Right lobe of liver (tissue), 6 donors: ENCODE results near the gene ZNF579. TPM values are rescaled to one million over a fixed set of nuclear protein-coding genes. Genes with fewer than 3 reads are reported as not detected.

ENCODE experiments used
- ATAC-seq, 4 donors: fragments of 200-7000 bp; cut with Tn5 transposase; one replicate each; pipeline ENCODE4 v1.9.1; 2020; ENCODE audit warnings: mild to moderate bottlenecking in 4 of 4, moderate library complexity in 4 of 4
- DNase-seq, 3 donors: peaks; one replicate each; pipeline ENCODE4 v3.0.0-alpha.2; 2020
- H3K27ac ChIP-seq, 3 donors: fragments of 200-600 bp; one replicate each; pipeline ENCODE4 v1.8.0; 2022
- H3K27me3 ChIP-seq, 2 donors: fragments of 200-600 bp; one replicate each; pipeline ENCODE4 v1.8.0; 2022
- H3K36me3 ChIP-seq, 4 donors: fragments of 200-600 bp; sonication (generic) in 1 of 4; one replicate each; pipeline versions ENCODE4 v1.5.1 to v1.8.0; 2017 to 2022; ENCODE audit warnings: control low read depth in 1 of 4
- H3K4me1 ChIP-seq, 4 donors: fragments of 200-600 bp; sonication (generic) in 1 of 4; one replicate each; pipeline versions ENCODE4 v1.5.1 to v1.8.0; 2017 to 2022; ENCODE audit warnings: control low read depth in 1 of 4
- H3K4me3 ChIP-seq, 3 donors: fragments of 200-600 bp; one replicate each; pipeline ENCODE4 v1.8.0; 2022
- H3K9me3 ChIP-seq, 4 donors: fragments of 200-600 bp; sonication (generic) in 1 of 4; one replicate each; pipeline versions ENCODE4 v1.5.1 to v1.8.0; 2017 to 2022; ENCODE audit warnings: control low read depth in 1 of 4
- CTCF ChIP-seq, 4 donors: fragments of 200-600 bp in 3 of 4; fragments of 450-650 bp in 1 of 4; IDR thresholded peaks; one replicate each; pipeline versions ENCODE4 v1.5.1 to v1.8.0; 2016 to 2022; ENCODE audit warnings: antibody characterized with exemption in 4 of 4, mild to moderate bottlenecking in 2 of 4
- POLR2A ChIP-seq: fragments of 450-650 bp; IDR thresholded peaks from one replicate; pipeline ENCODE4 v1.6.1; 2017; ENCODE audit warnings: antibody characterized with exemption, mild to moderate bottlenecking
- WGBS: methylation state at CpG from one replicate; pipeline ENCODE4 v1.1.6; 2018; ENCODE audit warnings: low coverage, low lambda C conversion rate; ENCODE audit not compliant: insufficient coverage; ENCODE audit errors: missing lambda C conversion rate; 5-methylcytosine and 5-hydroxymethylcytosine counted together
- intact Hi-C, 2 donors: fragments of 100-400 bp; cut with DNase I; formaldehyde crosslinking; loops; one replicate each; pipeline versions ENCODE4 v1.11.2 to v1.14.1; 2022
- total RNA-seq, 6 experiments: library from RNA; depleted of rRNA in 2 of 6; stranded (reverse); fragments of >200 nt in 2 of 6; fragmentation: NEBNext Ultra II Directional in 3 of 6; extraction: Animal tissue kit (Norgen Biotek cat#: 25700) in 3 of 6; gene quantifications; one replicate each; pipeline versions ENCODE4 v1.1.0 to v1.2.4, GENCODE V29; 2016 to 2023
- donor health status: DM: no; HTN: yes; CAD: no.
- donor health status: DM: no; HTN: no; CAD: no.
- donor health status: DM: no; HTN: no; CAD: no.
- donor health status: DM: no; HTN: yes; CAD: no.
- donor health status: DM: no; HTN: yes; CAD: no.

Gene ZNF579
- total RNA-seq, 6 experiments from 2014 or later = 1.9 to 4.6 (median 3.6) TPM

GRCh38 chr19:55527197-55528029 lies 53.2 kb downstream of the ZNF579 start:
- H3K4me1 ChIP-seq = peaks cover 0 to 4% (median 0%) of the 10 kb centered on the region in 4 donors
- H3K27me3 ChIP-seq = no peaks in the 10 kb centered on the region
- ATAC-seq (no peak), DNase-seq (no peak)
- no peaks in the 10 kb centered on the region for H3K36me3 ChIP-seq
- H3K9me3 ChIP-seq = no peaks in the 10 kb centered on the region
- TF ChIP-seq CTCF (IDR thresholded peaks at IDR 0.05) = no peak
- no peak for TF ChIP-seq POLR2A
- intact Hi-C loops = no loop called here
- 76% methylated on average over 15 of the region's 22 CpGs for WGBS
- H3K4me3 ChIP-seq = no peak overlapping the region
- H3K27ac ChIP-seq = no peak overlapping the region

Other genes starting within 250 kb of the ZNF579 start
- 1 to 10 TPM; 2.3 to 5.3 (median 3.7) TPM for gene KMT5C, start 241.0 kb downstream of the ZNF579 start, total RNA-seq
- gene COX6B2, start 226.1 kb downstream of the ZNF579 start, total RNA-seq = not detected
- gene GARIN5B, start 217.6 kb downstream of the ZNF579 start, total RNA-seq = not detected
- gene IL11, start 210.4 kb downstream of the ZNF579 start, total RNA-seq = not detected
- not detected for gene TMEM190, start 204.0 kb downstream of the ZNF579 start, total RNA-seq
- 10 to 100 TPM; 10.8 to 19.7 (median 14.8) TPM for gene TMEM238, start 196.6 kb downstream of the ZNF579 start, total RNA-seq
- gene RPL28, start 194.9 kb downstream of the ZNF579 start, total RNA-seq = 100 to 1,000 TPM; 305 to 530 (median 455) TPM
- 10 to 100 TPM in 3 of 6 experiments, 1 to 10 TPM in 3; 4.3 to 16.4 (median 9.1) TPM for gene UBE2S, start 173.1 kb downstream of the ZNF579 start, total RNA-seq
- gene SHISA7, start 137.5 kb downstream of the ZNF579 start, total RNA-seq = under 1 TPM in 1 of 6 experiments, not detected in 5; 0.04 TPM
- 100 to 1,000 TPM in 3 of 6 experiments, 10 to 100 TPM in 3; 69.4 to 222 (median 100) TPM for gene ISOC2, start 119.2 kb downstream of the ZNF579 start, total RNA-seq
- gene C19orf85, start 116.1 kb downstream of the ZNF579 start, total RNA-seq = not detected
- 1 to 10 TPM; 3.4 to 9.2 (median 4.4) TPM for gene ZNF628, start 104.2 kb downstream of the ZNF579 start, total RNA-seq
- gene NAT14, start 95.7 kb downstream of the ZNF579 start, total RNA-seq = 1 to 10 TPM; 2.5 to 6.0 (median 3.9) TPM
- 1 to 10 TPM in 4 of 6 experiments, under 1 TPM in 2; 0.35 to 1.6 (median 1.2) TPM for gene SSC5D, start 92.4 kb downstream of the ZNF579 start, total RNA-seq
- not detected for gene SBK2, start 43.7 kb downstream of the ZNF579 start, total RNA-seq
- under 1 TPM in 2 of 6 experiments, not detected in 4; 0.33 to 0.56 TPM for gene SBK3, start 35.3 kb downstream of the ZNF579 start, total RNA-seq
- 10 to 100 TPM in 1 of 6 experiments, 1 to 10 TPM in 5; 3.0 to 13.1 (median 5.1) TPM for gene FIZ1, start 18.7 kb upstream of the ZNF579 start, total RNA-seq
- gene ZNF524, start 19.4 kb upstream of the ZNF579 start, total RNA-seq = 10 to 100 TPM in 4 of 6 experiments, 1 to 10 TPM in 2; 8.2 to 21.0 (median 11.3) TPM
- 1 to 10 TPM; 4.2 to 6.0 (median 4.7) TPM for gene ZNF865, start 24.8 kb upstream of the ZNF579 start, total RNA-seq
- 1 to 10 TPM; 2.9 to 5.5 (median 4.1) TPM for gene ZNF784, start 43.7 kb upstream of the ZNF579 start, total RNA-seq
- gene ZNF580, start 60.2 kb upstream of the ZNF579 start, total RNA-seq = 10 to 100 TPM in 1 of 6 experiments, 1 to 10 TPM in 5; 5.4 to 11.6 (median 6.5) TPM
- 1 to 10 TPM; 2.7 to 7.3 (median 5.1) TPM for gene ZNF581, start 62.8 kb upstream of the ZNF579 start, total RNA-seq
- 10 to 100 TPM in 3 of 6 experiments, 1 to 10 TPM in 3; 6.1 to 19.7 (median 9.8) TPM for gene CCDC106, start 67.4 kb upstream of the ZNF579 start, total RNA-seq
- gene U2AF2, start 74.2 kb upstream of the ZNF579 start, total RNA-seq = 10 to 100 TPM; 55.1 to 75.6 (median 63.5) TPM
- gene EPN1, start 94.4 kb upstream of the ZNF579 start, total RNA-seq = 100 to 1,000 TPM in 5 of 6 experiments, 10 to 100 TPM in 1; 88.9 to 162 (median 107) TPM
- gene NLRP9, start 157.6 kb upstream of the ZNF579 start, total RNA-seq = not detected
- under 1 TPM in 4 of 6 experiments, not detected in 2; 0.31 to 0.99 (median 0.39) TPM for gene RFPL4A, start 178.2 kb upstream of the ZNF579 start, total RNA-seq
- under 1 TPM in 2 of 6 experiments, not detected in 4; 0.57 to 0.79 TPM for gene RFPL4AL1, start 188.3 kb upstream of the ZNF579 start, total RNA-seq